ENCODE data around the gene GALNT18. TPM values are rescaled to one million over a fixed set of nuclear protein-coding genes. Genes with fewer than 3 reads are reported as not detected.

The GALNT18 gene
- total RNA-seq, 2 donors from 2014 or later: 29.4 to 105 TPM

DNA sequence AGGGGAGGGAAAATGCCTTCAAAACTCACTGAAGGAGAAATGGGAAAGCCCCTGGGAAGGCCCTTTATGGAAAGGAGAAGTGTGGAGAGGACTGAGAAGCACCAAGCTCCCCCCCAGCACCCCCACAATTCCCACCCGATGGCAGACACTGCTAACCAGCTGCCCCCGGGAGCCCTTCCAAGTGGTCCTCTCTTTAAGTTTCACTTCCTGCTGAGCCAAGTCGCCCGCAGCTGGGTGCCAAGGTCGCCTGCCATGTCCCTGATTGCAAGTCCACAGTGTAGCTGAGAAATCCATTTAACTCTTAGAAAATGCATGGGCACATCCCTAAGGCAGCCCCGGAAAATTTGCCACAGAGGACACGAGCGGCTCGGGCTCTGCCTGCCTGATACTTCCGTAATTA, 68.2 kb downstream of the GALNT18 start:
- Histone ChIP-seq H3K4me1 (replicated peaks) (no peaks in the 10 kb centered on the region), H3K4me3 (no peak overlapping the region), H3K9me3 (no peaks in the 10 kb centered on the region), H3K27ac (no peak overlapping the region), H3K36me3 (no peaks in the 10 kb centered on the region), H3K27me3 (replicated peaks; ENCODE audit: insufficient read depth) (no peaks in the 10 kb centered on the region)
- TF ChIP-seq, protein P1, sequence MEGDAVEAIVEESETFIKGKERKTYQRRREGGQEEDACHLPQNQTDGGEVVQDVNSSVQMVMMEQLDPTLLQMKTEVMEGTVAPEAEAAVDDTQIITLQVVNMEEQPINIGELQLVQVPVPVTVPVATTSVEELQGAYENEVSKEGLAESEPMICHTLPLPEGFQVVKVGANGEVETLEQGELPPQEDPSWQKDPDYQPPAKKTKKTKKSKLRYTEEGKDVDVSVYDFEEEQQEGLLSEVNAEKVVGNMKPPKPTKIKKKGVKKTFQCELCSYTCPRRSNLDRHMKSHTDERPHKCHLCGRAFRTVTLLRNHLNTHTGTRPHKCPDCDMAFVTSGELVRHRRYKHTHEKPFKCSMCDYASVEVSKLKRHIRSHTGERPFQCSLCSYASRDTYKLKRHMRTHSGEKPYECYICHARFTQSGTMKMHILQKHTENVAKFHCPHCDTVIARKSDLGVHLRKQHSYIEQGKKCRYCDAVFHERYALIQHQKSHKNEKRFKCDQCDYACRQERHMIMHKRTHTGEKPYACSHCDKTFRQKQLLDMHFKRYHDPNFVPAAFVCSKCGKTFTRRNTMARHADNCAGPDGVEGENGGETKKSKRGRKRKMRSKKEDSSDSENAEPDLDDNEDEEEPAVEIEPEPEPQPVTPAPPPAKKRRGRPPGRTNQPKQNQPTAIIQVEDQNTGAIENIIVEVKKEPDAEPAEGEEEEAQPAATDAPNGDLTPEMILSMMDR (IDR thresholded peaks at IDR 0.05): no peak
- TF ChIP-seq POLR2A (IDR thresholded peaks at IDR 0.05): no peak
- no peak for TF ChIP-seq POLR2AphosphoS5 (IDR thresholded peaks at IDR 0.05)
- DNase-seq (ENCODE audit: low spot score): no peak
- intact Hi-C loops (cut with DNase I): no loop called here
- 89% methylated on average over 10 of the region's 10 CpGs for WGBS

DNA sequence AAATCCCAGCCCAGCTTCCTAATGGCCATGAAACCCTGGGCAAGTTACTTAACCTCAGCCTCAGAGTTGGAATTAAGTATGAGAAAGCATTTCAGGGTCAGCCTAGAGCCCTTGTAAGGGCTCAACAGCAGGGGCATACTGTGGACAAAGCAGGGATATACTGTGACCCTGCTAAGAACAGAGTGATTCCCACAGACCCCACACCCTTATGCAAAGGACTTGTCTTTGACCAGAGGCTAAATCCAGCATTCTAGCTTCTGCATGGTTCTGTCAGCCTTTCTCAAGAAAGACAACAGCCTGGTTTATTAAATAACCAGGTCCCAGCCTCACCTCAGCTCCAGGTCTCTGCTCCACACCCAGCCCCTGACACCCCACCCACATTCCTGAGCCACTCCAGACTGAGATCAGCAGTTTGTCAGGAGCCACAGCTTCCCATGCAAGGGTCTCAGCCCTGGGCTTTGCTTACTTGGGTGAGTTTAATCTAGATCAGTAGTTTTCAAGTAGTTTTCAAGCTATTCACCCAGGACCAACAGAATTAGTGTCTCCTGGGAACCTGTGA, 69.2 kb downstream of the GALNT18 start:
- Histone ChIP-seq H3K4me1 (replicated peaks) (no peaks in the 10 kb centered on the region), H3K27ac (no peak overlapping the region)
- DNase-seq (ENCODE audit: low spot score): no peak

DNA sequence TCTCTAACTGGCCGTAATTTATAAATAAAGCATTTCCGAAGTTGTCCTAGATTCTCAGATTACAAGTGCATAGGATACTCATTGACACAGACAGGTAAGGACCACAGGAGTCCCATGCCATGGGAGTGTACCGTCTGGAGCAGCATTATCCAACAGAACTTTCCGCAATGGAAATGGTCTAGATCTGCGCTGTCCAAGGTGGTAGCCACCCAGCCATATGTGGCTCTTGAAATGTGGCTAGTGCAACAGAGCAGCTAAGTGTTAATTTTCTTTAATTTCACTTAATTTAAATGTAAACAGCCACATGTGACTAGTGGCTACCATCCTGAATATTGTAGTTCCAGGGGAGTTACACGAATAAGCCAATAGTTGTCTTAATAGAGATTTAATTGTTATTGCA, 71.3 kb downstream of the GALNT18 start:
- Histone ChIP-seq H3K4me3 (no peak overlapping the region), H3K36me3 (no peaks in the 10 kb centered on the region), H3K4me1 (replicated peaks) (no peaks in the 10 kb centered on the region), H3K27me3 (replicated peaks; ENCODE audit: insufficient read depth) (no peaks in the 10 kb centered on the region), H3K27ac (no peak overlapping the region), H3K9me3 (no peaks in the 10 kb centered on the region)
- no peak for DNase-seq (ENCODE audit: low spot score)
- 97% methylated on average over 6 of the region's 6 CpGs for WGBS
- TF ChIP-seq POLR2AphosphoS5 (IDR thresholded peaks at IDR 0.05) (no peak), POLR2A (IDR thresholded peaks at IDR 0.05) (no peak)
- TF ChIP-seq, protein P1 (IDR thresholded peaks at IDR 0.05): no peak
- intact Hi-C loops (cut with DNase I): no loop called here

More for the DNA sequence above, 69.2 kb downstream of the GALNT18 start:
- TF ChIP-seq POLR2A (IDR thresholded peaks at IDR 0.05) (no peak), POLR2AphosphoS5 (IDR thresholded peaks at IDR 0.05) (no peak)
- TF ChIP-seq, protein P1 (IDR thresholded peaks at IDR 0.05): no peak
- Histone ChIP-seq H3K36me3 (no peaks in the 10 kb centered on the region), H3K27me3 (replicated peaks; ENCODE audit: insufficient read depth) (no peaks in the 10 kb centered on the region), H3K9me3 (no peaks in the 10 kb centered on the region), H3K4me3 (no peak overlapping the region)
- intact Hi-C loops (cut with DNase I): no loop called here

DNA sequence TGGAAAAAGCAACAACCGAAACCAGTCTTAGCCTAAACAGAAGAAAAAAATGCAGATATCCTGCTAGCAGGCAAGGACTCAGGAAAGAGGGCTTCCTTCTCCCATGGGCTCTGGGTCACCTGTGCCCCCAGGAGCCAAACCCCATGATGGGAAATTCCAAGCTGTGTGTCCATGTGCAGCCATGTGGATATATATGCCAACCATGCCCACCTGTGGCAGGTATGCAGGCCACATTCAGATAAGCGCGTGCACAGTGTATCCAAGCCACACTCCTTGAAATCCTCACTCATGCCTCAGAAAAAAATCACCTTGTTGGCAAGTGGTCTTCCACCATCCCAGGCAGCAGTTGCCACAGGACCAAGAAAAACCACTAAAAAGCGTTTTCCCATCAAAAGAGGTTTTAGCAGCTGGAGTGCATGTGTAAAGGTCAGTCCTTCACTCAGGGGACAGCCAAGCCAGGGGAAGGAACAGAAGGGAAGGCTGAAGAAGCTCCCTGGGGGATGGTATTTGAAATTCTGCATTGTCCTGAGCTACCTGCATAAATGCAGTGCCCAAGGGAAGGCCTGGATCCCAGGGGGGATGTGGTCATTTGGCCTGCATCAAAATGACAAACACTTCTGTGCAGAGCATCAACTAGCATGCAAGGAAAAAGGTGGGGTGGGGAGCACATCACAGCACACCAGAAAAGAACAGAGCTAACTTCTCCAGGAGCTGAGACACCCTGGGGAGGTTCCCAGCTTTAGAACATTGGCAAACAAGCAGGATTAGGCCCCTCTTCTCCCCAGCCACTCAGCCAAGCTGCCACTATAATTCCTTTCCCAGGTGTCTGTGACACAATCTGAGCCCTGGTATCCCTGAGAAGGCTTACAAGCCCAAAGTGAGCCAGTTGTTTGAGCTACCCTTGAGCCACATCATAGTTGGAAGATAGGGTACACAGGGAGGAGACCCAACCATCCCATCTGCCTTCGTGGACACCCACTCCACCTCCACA, 76.2 kb downstream of the GALNT18 start:
- Histone ChIP-seq H3K4me3 (no peak overlapping the region), H3K27me3 (replicated peaks; ENCODE audit: insufficient read depth) (no peaks in the 10 kb centered on the region), H3K4me1 (replicated peaks) (no peaks in the 10 kb centered on the region), H3K36me3 (no peaks in the 10 kb centered on the region), H3K9me3 (no peaks in the 10 kb centered on the region), H3K27ac (no peak overlapping the region)
- TF ChIP-seq, protein P1 (IDR thresholded peaks at IDR 0.05): no peak
- no peak for TF ChIP-seq POLR2AphosphoS5 (IDR thresholded peaks at IDR 0.05)
- DNase-seq (ENCODE audit: low spot score): no peak
- 73% methylated on average over 5 of the region's 5 CpGs for WGBS
- intact Hi-C loops (cut with DNase I): no loop called here

Data from prostate gland (tissue), 2 donors.